Gastroesophageal sphincter (tissue), 3 donors: ENCODE measurements around the gene C10orf53.

Experiments
- POLR2A ChIP-seq, 2 donors: fragments of 450-650 bp; IDR thresholded peaks; one replicate each; pipeline ENCODE4 v1.6.1; 2017; ENCODE audit warnings: antibody characterized with exemption in 2 of 2, mild to moderate bottlenecking in 2 of 2, moderate library complexity in 1 of 2
- POLR2AphosphoS5 ChIP-seq: sonication (generic); formaldehyde crosslinking; IDR thresholded peaks from one replicate; pipeline ENCODE4 v1.6.1; 2017; ENCODE audit warnings: antibody characterized with exemption
- TF ChIP-seq, protein P1 (sequence below), 4 experiments: fragments of 200-600 bp in 2 of 4; fragments of 450-650 bp in 2 of 4; sonication (generic) in 1 of 4; IDR thresholded peaks; one replicate each; pipeline ENCODE4 v1.5.1; 2017 to 2019; ENCODE audit warnings: antibody characterized with exemption in 4 of 4, mild to moderate bottlenecking in 2 of 4, moderate library complexity in 2 of 4

DNA sequence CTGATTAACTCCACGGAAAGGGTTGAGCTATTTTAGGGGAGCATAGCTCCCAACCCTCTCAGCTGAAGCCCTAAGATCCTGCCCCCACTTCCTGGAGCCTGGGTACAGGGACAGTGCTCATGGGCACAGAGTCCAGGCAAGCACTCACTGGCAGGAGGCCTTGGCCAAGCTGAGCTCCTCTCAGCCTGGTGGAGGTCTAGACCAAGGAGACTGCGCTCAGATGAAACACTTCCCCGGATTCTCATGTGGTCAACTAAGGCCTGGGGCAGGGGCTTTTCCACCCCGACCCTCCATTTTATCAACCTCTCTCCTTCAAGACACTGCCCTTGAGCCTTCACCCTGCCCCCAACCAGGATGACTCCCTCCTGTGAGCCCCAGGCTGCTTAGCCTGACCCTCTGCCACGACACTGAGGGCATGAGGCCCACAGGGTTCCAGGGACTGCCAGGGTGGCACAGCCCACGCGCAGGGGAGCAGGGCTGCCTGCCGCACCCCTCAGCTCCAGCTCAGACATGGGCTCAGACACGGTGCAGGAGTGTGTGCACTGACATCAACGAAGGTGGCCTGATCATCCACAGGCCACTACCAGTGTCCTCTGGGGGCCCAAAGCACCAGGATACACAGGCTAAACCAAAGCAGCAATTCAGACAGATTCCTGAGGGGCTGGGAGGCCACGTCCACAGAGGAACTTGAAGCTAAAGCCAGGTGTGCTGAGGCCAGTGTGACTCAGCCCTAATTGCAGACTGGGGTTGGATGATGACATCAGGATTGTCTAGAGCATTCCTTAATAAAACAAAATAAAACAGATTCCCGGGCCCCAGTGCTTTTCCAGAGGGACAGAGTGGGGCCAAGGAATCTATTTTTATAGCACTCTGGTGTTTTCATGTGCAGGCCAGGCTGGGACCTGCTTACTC is 46.8 kb upstream of the C10orf53 start:
- TF ChIP-seq, protein P1, sequence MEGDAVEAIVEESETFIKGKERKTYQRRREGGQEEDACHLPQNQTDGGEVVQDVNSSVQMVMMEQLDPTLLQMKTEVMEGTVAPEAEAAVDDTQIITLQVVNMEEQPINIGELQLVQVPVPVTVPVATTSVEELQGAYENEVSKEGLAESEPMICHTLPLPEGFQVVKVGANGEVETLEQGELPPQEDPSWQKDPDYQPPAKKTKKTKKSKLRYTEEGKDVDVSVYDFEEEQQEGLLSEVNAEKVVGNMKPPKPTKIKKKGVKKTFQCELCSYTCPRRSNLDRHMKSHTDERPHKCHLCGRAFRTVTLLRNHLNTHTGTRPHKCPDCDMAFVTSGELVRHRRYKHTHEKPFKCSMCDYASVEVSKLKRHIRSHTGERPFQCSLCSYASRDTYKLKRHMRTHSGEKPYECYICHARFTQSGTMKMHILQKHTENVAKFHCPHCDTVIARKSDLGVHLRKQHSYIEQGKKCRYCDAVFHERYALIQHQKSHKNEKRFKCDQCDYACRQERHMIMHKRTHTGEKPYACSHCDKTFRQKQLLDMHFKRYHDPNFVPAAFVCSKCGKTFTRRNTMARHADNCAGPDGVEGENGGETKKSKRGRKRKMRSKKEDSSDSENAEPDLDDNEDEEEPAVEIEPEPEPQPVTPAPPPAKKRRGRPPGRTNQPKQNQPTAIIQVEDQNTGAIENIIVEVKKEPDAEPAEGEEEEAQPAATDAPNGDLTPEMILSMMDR (IDR thresholded peaks at IDR 0.05), result no peak
- TF ChIP-seq POLR2A (IDR thresholded peaks at IDR 0.05) (no peak), POLR2AphosphoS5 (no peak)
